ENCODE measurements around the gene ABR.

GRCh38 chr17:975371-975915, 204.3 kb downstream of the ABR start:
- TF ChIP-seq CTCF (IDR thresholded peaks at IDR 0.05) (no peak), POLR2A (IDR thresholded peaks at IDR 0.05) (no peak)
